NCI-H748 treated with DMSO at 0.1 percent for 48 hours (cell line): ENCODE results near the gene POC1A.
A peak's percentile ranks its signal among the peaks of the same experiment; 100 is the strongest.

Experiments used
- DNase-seq: peaks from one replicate; lab custom pipeline; 2025; lab: John Stamatoyannopoulos, UW

Gene POC1A

DNA sequence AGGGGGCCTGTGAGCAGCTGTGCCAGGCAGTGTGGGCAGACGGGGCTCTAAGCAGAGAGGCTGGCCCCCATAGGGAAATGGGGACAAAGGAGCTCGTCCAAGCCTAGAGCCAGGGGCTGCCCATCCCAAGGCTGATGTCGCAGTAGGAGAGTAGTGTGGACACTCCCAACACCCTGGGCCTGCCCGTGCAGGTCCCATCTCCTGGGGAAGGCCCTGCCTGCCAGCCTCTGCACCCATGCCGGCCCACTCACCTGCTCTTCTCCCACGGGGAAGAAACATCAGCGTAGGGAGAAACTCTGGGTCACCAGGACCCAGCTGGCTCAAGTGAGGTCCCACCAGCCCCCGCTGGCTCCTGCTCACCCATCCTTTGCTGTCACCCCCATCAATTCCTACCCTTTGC lies 87.2 kb downstream of the POC1A start:
- no peak for DNase-seq

DNA sequence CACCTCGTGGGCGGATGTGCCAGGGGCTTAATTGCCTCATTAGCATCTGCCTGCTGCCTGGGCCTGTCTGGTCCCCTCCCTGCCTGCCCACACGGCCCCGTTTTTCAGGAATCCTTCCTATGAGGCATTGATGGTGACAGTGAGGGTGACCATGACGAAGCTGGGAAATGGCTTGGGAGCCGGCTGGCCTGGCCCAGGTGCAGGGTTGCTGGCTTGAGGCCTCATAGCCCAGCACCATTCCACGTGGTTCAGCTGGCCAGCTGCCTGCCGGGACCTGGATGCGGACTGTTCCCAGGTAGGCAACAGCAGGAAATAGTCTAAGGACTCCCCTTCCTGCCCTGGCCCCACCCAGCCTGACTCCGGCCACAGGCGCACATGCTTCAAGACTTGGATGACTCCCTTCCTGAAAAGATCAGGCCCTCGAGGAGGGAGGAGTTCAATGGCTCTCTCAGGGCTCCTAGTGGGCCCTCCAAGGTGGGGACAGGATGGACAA lies 88.9 kb downstream of the POC1A start:
- no peak for DNase-seq

DNA sequence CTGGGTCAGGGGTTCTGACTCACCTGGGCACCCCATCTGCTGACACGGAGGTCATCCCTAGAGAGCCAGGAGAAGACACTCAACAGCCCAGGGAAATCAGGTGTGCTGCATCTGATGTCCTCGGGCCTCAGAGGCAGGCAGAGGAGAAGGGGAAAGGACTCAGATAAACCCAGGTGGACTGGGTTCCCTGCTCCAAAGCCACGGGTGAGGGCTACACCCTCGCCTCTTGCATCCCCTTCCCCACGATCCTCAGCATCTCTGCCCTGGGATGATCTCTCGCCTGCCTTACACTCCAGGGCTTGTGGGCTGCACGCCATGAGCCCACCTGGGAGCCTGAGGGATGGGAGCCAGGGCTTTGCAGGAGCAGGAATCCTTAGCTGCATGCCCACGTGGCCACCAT lies 89.7 kb downstream of the POC1A start:
- no peak for DNase-seq

DNA sequence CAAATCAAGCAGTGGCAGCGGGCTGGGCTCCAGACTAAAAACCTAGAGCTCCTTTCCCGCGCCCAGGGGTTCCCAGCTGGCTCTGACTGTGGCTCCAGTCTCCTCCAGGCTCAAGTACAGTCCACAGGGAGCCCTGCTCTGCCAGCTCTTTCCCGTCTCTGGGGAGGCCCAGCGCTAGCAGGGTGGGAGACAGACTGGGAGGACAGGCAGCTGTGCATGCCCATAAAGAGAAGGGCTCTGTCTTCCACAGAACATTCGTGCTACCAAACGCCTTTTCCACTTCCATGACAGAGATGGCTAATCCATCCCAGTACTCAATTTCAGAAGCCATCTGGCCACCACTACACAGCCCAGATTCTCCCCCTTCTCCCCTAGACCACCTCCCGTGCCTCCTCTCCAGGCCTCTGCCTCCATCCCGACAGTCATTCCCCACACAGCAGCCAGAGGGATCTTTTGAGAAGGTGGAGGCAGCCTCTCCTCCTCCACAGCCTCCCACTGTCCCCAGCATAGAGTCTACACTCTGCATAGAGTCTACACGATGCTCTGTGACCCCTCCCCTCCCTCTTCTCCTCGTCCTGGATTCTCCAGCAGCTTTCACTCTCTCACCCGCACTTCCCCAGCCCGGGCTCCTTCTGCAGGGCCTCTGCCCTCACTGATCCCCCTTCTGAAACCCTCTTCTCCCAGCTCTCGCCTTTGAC lies 91.0 kb downstream of the POC1A start:
- DNase-seq = no peak

DNA sequence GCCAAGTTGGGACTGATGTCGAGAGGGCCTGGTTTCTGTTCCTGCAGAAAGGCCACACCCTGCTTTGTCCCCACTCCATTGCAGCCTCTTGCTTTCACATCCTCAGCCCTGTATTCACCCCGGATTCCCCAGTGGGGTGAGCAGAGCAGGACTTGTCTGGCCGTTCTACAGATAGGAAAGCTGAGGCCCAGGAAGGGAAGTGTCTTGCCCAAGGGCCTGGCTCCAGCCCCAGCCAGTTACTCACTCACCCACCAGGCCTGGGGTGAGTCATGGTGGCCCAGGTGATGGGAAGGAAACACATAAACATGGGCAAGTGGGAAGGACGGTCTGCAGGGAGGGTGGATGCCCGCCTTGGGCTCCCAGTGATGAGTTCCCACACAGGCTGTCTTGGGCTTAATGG lies 91.7 kb downstream of the POC1A start:
- no peak for DNase-seq

DNA sequence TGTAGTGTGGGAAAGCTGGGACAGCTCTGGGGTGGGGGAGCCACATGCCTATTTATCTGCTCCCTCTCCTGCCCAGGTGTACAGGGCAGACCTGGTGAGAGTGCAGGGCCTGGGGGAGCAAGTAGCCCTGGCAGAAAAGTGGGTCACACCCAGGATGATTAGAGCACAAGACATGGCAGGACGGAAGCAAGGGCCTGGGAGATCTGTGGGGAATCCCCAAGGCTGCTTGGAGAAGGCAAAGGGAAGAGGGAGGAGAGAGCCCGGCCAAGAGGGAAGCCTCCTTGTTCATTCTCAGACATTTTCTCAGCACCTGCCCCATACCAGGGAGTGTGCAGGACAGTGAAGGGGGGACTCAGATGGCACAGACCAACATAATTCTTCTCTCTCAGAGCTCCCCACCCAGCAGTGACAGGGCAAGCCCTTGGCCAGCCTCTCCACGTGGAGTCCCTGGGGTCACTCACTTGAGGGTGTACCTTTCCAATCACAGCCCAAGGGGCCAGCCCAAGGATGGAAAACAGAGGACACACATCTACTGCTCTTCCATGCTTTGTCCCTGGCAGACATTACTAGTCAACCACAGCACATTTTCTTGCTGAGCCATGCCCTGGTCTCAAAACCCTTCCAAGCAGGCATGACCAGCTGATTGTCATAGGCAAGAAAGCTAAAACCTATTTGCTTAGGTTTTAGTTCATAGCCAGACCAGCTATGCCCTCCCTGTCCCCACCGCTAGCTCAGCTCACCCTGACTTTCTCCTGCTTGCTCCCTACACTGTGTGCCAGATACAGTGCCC lies 92.9 kb downstream of the POC1A start:
- DNase-seq = no peak

DNA sequence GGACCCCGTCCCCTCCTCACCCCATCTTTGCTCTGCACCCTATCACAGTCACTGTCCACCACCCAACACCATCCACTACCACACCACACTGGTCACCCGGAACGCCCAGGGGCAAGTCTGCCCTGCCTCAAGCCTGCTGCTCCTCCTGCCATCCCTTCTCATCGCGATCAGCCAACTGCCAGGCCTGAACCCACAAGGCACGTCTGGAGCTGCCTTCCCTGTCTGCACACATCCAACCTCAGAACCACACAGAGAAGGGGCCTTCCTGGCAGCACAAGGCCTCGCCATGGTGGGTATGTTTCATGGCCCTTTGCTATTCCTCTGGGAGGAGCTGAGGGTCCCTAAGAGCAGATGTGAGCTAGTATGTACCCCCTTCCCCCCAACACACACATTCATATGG lies 94.4 kb downstream of the POC1A start:
- no peak for DNase-seq

DNA sequence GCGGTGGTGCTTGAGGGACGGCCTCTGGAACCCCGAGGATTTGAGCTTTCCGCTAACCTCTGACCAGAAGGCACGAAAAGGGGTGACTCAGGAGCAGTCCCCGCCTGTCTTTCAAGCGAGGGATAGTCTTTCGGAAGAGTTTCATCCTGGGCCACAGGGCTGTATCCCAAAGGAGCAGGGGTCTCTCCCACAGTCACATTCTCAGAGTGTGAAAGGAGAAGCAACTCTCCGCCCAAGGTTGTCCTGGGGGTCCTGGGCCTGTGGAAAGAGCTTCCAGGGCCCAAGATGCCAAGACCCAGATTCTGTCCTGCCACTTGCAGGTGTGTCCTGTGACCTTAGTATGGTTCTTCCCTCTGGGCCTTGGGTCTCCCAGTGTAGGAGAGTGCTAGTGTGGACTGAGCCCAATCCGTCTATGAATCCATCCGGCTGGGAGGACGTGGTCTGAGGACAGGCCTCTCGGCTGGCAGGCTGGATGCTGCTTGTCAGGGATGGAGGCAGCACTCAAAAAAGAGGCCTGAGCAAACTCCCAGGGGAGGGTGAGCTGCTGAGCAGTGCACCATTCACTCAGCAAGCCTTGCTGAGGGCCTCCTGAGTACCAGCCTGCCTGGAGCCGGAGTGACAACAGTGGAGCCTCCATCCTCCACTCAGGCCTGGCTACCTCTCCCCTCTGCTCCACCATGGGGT lies 96.3 kb downstream of the POC1A start:
- DNase-seq = no peak

DNA sequence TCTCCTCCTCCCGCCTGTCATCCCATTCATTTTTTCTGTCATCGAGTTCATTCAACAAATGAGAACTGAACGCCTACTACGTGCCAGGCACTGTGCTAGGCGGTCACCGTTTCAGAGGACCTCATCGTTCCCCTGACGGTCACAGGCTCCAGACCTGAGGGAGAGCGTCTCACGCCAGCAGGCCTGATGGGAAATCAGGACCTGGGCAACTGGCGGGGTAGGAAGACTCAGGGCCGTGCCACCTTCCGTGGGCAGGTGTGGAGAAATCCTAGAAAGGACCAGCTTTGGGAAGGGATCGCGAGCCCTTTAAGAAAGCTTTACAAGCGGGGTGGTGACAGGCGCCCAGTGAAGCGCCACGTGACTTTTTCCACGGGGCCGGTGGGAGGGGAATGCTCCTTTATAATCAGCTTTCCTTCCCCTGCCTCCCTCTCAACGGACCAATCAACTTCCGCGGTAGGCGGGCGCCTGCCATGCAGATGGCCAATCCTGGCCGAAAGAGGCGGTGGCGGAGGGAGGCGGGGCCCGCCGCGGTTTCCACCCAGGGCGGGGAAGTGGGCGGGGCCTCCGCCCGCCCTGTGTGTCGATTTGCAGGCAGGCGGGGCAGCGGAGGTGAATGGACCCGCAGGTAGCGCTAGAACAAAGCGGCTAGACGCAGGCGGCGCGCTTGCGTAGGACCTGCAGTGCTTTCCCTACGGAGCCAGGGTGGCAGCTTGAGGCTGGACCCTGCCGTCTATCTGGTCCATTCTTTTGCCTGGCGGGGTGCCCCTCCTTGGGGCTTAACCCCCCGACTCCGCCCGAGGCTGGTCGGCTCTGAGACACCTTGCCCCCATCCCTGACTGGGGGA lies 97.0 kb downstream of the POC1A start:
- peak; percentile 94 for DNase-seq

DNA sequence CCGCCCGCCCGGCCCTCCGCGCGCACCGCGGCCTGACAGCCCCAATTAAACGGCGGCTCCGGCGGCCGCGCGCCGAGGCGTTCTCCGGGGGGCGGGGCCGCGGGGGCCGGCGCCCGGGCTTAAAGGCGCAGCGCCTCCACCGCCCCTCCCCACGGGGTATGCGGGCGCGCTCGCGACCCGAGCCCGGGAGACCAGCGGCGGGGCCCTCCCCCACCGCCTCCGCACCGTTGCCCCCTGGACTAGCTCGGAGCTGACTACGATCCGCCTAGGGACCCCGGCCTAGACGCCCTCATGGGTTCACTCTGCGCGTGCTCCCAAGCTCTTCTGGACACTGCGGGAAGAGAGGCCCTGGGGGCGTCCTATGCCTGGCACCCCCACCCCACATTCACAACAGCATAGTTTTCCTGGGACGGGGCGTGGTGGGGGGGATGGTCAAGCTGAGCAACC lies 97.7 kb downstream of the POC1A start, which contains the start of gene DUSP7:
Gene DUSP7, minus strand, starts transcription at position 51 of the 447 bp plus-strand sequence. CDS start 205 bp downstream, outside the sequence.
- peak; percentile 3 for DNase-seq

DNA sequence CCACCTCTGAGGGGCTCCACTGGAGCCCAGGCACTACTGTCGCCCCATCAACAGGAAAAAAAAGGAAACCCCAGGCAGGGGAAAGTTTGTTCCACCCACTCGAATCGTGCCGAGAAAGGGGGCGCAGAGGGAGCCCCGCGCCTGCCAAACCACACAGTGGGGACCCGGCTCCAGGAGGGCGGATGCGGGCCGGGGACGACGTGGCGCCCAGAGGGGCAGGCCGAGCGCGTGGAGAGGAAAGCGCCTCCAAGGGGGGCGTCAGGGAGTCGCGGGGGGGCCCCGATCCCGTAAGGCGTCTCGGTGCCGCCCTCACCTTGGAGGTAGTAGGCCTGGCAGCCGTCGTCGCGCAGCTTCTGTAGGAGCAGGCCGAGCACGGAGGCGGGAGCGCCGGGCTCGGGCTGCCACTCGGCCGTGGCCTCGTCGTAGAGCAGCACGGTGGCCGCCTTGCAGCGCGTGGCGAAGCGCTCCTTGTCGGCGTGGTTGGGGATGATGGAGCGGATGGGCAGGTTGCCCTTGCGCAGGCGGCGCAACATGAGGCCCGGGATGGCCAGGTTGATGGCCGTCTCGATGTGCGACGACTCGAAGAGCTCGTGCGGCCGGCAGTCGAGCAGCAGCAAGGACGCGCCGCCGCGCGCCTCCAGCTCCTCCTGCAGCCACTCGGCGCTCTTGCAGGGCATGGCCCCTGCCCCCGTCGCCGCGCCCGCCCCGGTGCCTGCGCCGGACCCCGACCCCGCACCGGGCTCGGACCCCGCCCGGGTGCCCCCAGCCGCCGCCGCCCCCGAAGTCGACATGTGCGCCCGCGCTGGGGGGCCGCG lies 98.5 kb downstream of the POC1A start:
- no peak for DNase-seq

DNA sequence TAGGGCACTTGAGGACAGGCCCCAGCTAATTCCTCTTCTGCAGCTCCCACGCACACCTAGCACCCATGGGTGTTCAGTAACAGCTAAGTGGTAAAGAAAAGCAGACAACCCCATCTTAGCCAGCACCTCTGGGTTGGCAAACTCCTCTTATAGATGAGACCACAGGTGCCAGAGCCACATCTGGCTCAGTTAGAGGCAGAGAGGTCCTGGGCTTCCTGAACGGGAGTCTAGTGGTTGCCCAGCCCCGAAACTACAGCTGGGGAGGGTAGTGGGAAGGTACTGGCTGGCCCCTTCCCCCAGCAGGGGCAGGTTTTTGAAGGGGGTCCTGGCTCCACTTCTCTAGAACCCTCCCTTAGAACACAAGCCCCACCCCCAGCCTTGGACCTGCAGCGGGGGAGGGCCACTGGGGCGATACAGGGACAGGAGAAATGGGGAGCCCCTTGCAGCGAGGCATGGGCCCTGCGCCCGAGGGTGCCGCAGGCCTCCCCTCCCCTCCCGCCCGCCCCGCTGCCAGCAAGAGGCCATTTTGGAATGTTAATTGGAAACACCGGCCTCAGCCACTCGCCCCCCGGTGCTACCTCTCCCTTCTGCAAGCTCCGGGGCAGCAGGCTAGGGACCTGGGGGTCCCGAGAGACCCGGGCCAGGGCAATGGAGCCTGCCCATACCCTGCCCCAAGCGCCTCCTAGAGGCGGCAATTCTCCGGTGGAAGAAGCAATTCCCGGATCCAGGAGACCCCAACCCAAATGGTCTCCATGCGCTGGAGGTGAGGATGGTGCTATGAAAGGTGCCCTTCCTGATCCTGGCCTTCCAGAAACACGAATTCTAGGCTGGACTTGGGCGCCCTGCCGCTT lies 99.3 kb downstream of the POC1A start:
- DNase-seq = no peak

DNA sequence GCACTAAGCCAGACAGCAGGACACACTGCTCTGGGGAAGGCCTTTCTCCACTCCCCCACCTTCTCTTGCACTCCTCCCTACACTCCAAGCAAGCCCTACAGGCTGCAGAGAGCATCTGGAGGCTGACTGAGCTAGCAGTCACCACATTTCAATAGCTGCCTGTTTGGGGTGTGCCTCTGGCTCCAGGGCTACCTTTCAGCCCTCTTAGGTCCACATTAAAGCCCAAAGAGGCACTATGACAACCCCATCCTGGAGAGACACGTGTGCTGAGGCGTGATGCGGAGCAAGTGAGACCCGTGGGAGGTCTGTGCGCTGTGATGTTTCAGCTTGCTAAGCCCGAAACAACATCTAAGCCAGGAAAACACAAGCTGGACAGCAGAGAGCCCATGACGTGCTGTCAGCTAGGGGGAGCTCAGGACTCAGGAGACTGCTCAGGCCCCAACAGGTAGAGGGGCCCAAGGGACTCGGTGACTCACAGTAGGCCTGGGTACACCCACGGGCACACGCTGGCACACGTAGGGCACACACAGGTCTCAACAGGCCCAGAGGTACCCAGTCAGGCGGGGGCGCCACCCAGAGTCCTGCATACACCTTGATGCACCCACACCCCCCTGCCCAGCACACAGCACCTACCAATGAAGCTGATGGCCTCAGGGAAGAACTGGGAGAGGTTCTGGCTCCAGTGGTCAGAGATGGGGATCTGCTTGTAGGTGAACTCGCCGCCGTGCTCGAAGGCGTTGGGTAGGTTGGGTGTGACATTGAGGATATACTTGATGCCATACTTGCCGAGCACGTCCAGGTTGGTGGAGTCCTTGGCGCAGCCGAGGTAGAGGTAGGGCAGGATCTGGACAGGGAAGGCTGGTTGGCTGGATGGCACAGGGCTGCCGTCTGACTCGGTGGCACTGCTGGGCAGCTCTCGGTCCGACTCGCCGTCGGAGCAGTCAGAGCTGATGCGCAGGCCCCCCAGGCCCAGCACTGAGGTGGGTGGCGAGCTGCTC lies 100.6 kb downstream of the POC1A start:
- no peak for DNase-seq

DNA sequence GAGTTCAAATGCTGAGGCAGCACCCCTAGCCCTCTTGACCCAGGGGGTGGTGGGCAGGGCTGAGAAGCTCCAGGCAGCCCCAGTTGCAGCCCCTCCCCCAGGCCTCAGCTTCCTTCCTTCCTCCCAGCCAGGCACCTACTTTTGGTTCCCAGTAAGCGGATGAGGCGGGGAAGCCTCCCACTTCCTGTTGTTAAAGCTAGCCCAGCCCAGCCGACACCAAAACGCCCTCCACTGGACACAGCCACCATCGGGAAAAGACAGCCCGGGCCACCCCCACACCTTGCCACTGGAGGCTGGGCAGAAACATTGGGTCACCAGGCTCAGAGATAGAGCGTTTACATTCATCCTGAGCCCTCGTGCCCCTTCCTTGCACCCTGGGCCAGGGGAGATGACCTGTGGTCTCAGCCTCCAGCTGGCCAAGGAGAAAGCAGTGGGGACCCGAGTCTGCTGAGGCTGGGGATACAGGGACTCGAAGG lies 101.4 kb downstream of the POC1A start:
- DNase-seq = no peak

DNA sequence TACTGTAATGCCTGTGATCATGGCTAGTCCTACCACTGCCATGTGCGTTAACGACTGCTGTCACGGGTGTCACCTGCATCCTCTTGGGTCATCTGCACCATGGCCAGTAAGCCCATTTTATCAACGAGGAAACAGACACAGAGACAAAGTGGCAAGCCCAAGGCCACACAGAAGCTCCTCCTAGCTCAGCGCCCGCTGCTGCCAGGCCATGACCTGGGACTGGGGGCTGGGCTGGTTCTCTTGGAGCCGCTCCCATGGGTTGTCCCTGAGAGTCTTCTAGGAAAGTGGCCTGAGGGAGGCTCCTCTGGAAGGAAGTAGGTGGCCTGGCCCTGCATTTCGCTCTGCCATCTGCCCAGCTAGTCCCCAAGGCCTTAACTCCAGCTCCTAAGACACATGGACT lies 102.8 kb downstream of the POC1A start:
- DNase-seq = no peak

DNA sequence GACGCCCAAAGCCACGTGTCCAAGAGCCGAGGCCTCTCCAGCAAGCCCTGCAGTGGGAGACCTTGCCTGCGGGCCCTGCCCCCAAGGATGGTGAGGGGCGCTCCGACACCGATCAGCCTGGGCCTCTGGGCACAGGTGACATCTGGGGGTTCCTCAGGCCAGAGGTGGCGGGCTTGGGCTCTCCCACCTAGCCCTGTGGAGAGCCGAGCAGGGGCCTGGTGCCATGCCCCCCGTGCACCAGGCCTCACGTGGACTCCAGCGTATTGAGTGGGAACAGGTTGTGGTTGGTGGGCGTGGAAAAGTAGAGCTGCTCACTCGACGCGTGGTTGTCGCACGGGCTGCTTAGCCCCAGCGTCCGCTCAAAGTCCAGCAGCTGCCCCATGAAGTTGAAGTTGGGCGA lies 103.7 kb downstream of the POC1A start:
- no peak for DNase-seq

DNA sequence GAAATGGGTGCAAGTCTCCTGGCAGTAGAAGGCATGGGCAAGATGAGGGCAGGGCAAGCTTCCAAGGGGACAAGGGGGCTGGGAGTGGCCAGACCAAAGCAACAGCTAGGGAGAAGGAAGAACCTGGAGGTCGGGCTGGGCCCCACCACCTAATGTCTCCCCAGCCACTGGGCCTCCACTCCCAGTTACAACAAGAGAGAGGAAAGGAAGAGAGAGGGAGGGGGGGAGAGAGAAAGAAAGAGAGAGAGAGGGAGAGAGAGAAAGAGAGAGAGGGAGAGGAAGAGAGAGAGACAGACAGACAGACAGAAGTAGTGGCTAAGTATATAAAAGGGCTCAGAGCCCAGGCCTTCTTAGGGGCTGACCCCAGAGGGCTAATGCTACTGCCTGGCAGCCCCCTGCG lies 104.7 kb downstream of the POC1A start:
- DNase-seq = no peak

DNA sequence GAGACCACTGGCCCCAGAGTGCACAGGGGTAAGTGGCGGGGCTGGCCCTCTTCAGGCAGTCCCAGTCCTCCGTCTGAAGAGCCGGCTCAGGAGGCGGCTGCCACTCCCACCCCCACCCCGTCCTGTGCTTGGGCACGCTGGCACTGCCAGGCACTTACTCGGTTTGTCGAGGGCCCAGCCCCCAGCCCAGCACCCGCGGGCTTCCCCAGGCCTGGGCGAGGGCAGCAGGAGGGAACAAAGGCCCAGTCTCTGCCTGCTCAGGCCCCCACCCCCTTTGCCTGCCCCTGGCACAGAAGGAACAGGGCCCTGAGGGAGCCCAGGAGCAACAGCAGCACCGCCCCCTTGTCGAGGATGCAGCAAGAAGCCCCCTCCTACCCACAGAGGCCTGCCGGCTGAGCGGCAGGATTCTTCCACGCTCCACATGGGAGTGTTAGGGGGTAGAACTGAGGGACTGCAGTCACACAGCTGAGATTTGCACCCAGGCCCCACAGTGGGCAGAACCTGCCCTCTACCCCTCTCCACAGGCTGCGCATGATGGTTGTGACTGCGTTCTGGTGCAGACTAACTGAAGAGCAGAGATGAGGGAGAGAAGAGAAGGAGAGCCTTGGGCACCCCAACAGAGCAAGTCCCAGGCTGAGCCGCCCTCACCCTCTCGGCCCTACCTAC lies 106.8 kb downstream of the POC1A start:
- no peak for DNase-seq
